Trophoblast cell (in vitro differentiated cells and primary cell): Measurements from ENCODE around the gene ARHGAP4.

Experiments used
- DNase-seq, 2 donors: peaks; one replicate each; pipeline ENCODE4 v3.0.0-alpha.2; 2016
- H2AFZ ChIP-seq: 2 replicates; pipeline ENCODE4 v1.6.1; 2013; ENCODE audit warnings: low read length, moderate library complexity, mild to moderate bottlenecking; ENCODE audit not compliant: insufficient read depth, poor library complexity
- H2AK5ac ChIP-seq: 2 replicates; pipeline ENCODE4 v1.6.1; 2013; ENCODE audit warnings: mild to moderate bottlenecking, low read length
- H2BK120ac ChIP-seq: 2 replicates; pipeline ENCODE4 v1.6.1; 2013; ENCODE audit warnings: low read length, mild to moderate bottlenecking, moderate library complexity; ENCODE audit not compliant: insufficient read depth, poor library complexity
- H2BK12ac ChIP-seq: 2 replicates; pipeline ENCODE4 v1.6.1; 2013; ENCODE audit warnings: mild to moderate bottlenecking, low read length, moderate library complexity
- H2BK5ac ChIP-seq: 2 replicates; pipeline ENCODE4 v1.6.1; 2013; ENCODE audit warnings: low read length, low read depth, moderate library complexity, mild to moderate bottlenecking; ENCODE audit not compliant: poor library complexity
- H3K14ac ChIP-seq: 2 replicates; pipeline ENCODE4 v1.6.1; 2013; ENCODE audit warnings: mild to moderate bottlenecking, low read length
- H3K18ac ChIP-seq: 2 replicates; pipeline ENCODE4 v1.6.1; 2013; ENCODE audit warnings: mild to moderate bottlenecking, low read length
- H3K23ac ChIP-seq: 2 replicates; pipeline ENCODE4 v1.6.1; 2013; ENCODE audit warnings: low read length
- H3K27ac ChIP-seq: 2 replicates; pipeline ENCODE4 v1.5.1; 2013; ENCODE audit warnings: low read depth, mild to moderate bottlenecking, inconsistent platforms, low read length, moderate library complexity
- H3K27me3 ChIP-seq: 2 replicates; pipeline ENCODE4 v1.6.1; 2013; ENCODE audit warnings: inconsistent platforms, mild to moderate bottlenecking, low read length, moderate library complexity; ENCODE audit not compliant: insufficient read depth
- H3K36me3 ChIP-seq, 2 experiments: 1 replicate in 1 of 2; 2 replicates in 1 of 2; pipeline ENCODE4 v1.6.1; 2013; ENCODE audit warnings: low read length in 2 of 2, mild to moderate bottlenecking in 2 of 2, moderate library complexity in 1 of 2; ENCODE audit not compliant: insufficient read depth in 2 of 2, control insufficient read depth in 1 of 2
- H3K4ac ChIP-seq: 2 replicates; pipeline ENCODE4 v1.6.1; 2013; ENCODE audit warnings: low read depth, mild to moderate bottlenecking, low read length, moderate library complexity
- H3K4me1 ChIP-seq, 2 experiments: 1 replicate in 1 of 2; 2 replicates in 1 of 2; pipeline ENCODE4 v1.6.1; 2013; ENCODE audit warnings: low read length in 2 of 2, mild to moderate bottlenecking in 2 of 2, moderate library complexity in 1 of 2; ENCODE audit not compliant: insufficient read depth in 2 of 2, control insufficient read depth in 1 of 2
- H3K4me2 ChIP-seq: 2 replicates; pipeline ENCODE4 v1.6.1; 2013; ENCODE audit warnings: inconsistent platforms, mild to moderate bottlenecking, low read length, moderate library complexity
- H3K4me3 ChIP-seq: 2 replicates; pipeline ENCODE4 v1.5.1; 2013; ENCODE audit warnings: mild to moderate bottlenecking, low read depth, low read length, inconsistent platforms
- H3K79me1 ChIP-seq: one replicate; pipeline ENCODE4 v1.6.1; 2013; ENCODE audit warnings: low read length
- H3K79me2 ChIP-seq: 2 replicates; pipeline ENCODE4 v1.6.1; 2013; ENCODE audit warnings: low read length, mild to moderate bottlenecking; ENCODE audit not compliant: control insufficient read depth, insufficient read depth, poor library complexity
- H3K9ac ChIP-seq: 2 replicates; pipeline ENCODE4 v1.6.1; 2013; ENCODE audit warnings: mild to moderate bottlenecking, low read length
- H3K9me3 ChIP-seq: 2 replicates; pipeline ENCODE4 v1.6.1; 2013; ENCODE audit warnings: low read depth, mild to moderate bottlenecking, control low read depth, inconsistent platforms, low read length; ENCODE audit not compliant: insufficient read depth
- H4K12ac ChIP-seq: 2 replicates; pipeline ENCODE4 v1.6.1; 2013; ENCODE audit warnings: low read depth, mild to moderate bottlenecking, low read length, moderate library complexity
- H4K8ac ChIP-seq: 2 replicates; pipeline ENCODE4 v1.6.1; 2013; ENCODE audit warnings: low read depth, mild to moderate bottlenecking, low read length, moderate library complexity
- H4K91ac ChIP-seq: one replicate; pipeline ENCODE4 v1.6.1; 2013; ENCODE audit warnings: low read depth, mild to moderate bottlenecking, low read length, moderate library complexity
- WGBS: extraction: QIAGEN DNeasy Blood & Tissue Kit; methylation state at CpG from one replicate; pipeline ENCODE4 v1.1.7; 2013; ENCODE audit warnings: missing lambda C conversion rate; ENCODE audit not compliant: insufficient read length, insufficient coverage; ENCODE audit errors: extremely low coverage; 5-methylcytosine and 5-hydroxymethylcytosine counted together

The ARHGAP4 gene

DNA sequence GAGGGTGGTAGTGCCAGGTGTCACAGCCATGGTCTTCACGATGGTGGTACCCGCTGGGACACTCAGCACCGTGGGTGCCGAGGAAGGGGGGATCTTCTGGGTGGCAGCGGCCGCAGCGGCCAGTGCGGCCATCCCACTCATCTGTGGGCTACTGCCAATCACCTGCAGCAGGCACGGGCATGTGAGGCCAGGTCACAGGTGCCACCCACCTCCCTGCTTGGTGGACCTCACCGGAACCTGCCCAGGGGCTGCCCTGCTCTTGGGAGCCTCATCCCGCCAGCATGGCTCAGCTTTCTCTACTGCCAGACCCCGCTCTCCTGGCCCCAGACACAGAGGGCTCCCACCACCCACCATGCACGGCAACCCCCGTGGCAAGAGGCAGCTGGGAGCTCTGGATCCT, 32.5 kb upstream of the ARHGAP4 start:
- no peak overlapping the region for H3K27ac ChIP-seq
- H3K4ac ChIP-seq, result no peak overlapping the region
- H4K12ac ChIP-seq, result no peak overlapping the region
- H3K9ac ChIP-seq, result no peak overlapping the region
- H3K23ac ChIP-seq, result no peak overlapping the region
- no peak overlapping the region for H2AK5ac ChIP-seq
- no peak overlapping the region for H2BK120ac ChIP-seq
- H2BK5ac ChIP-seq, result no peak overlapping the region
- no peak overlapping the region for H4K8ac ChIP-seq
- WGBS, result no CpG with 5 or more reads among the region's 14 CpGs
- H3K14ac ChIP-seq, result no peak overlapping the region
- H3K18ac ChIP-seq, result no peak overlapping the region
- no peak overlapping the region for H3K4me3 ChIP-seq
- no peaks in the 10 kb centered on the region for H3K4me1 ChIP-seq
- no peak for DNase-seq
- H3K9me3 ChIP-seq, result no peaks in the 10 kb centered on the region
- peaks cover 98 to 99% of the 10 kb centered on the region in 2 experiments for H3K36me3 ChIP-seq
- H3K79me2 ChIP-seq, result no peaks in the 10 kb centered on the region
- H2AFZ ChIP-seq, result no peak overlapping the region
- H3K79me1 ChIP-seq, result no peaks in the 10 kb centered on the region
- H3K4me2 ChIP-seq, result no peak overlapping the region
- no peak overlapping the region for H2BK12ac ChIP-seq
- no peak overlapping the region for H4K91ac ChIP-seq
- H3K27me3 ChIP-seq, result no peaks in the 10 kb centered on the region

DNA sequence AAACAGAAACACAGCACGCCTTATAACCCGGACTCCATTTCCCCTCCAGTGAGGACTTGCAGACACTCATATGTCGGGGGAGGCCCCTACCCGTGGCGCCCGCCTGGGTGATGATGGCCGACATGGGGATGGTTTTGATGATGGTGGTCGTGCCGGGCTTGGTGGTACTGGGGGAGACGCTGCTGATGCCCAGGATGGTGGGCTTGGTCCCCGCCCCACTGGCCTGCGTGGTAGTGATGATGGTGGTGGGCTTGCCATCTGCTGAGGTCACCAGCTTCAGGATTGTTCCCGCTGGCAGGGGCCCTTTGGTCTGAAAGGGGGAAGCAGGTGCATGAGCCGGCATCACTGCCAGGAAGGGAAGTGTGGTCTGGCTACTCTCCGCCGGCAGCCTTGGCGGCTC, 31.2 kb upstream of the ARHGAP4 start:
- Histone ChIP-seq H3K9ac (no peak overlapping the region), H3K4me3 (no peak overlapping the region), H3K4me2 (no peak overlapping the region), H3K79me2 (no peaks in the 10 kb centered on the region), H3K79me1 (no peaks in the 10 kb centered on the region), H3K36me3 (peaks cover 98 to 99% of the 10 kb centered on the region in 2 experiments), H4K91ac (no peak overlapping the region), H2BK12ac (no peak overlapping the region), H3K4ac (no peak overlapping the region), H3K27ac (no peak overlapping the region), H3K9me3 (no peaks in the 10 kb centered on the region), H3K18ac (no peak overlapping the region), H2AK5ac (no peak overlapping the region), H3K14ac (no peak overlapping the region), H2BK120ac (no peak overlapping the region), H2BK5ac (no peak overlapping the region), H3K4me1 (no peaks in the 10 kb centered on the region), H3K23ac (no peak overlapping the region), H4K12ac (no peak overlapping the region), H2AFZ (no peak overlapping the region), H4K8ac (no peak overlapping the region), H3K27me3 (no peaks in the 10 kb centered on the region)
- DNase-seq, result no peak
- no CpG with 5 or more reads among the region's 17 CpGs for WGBS

DNA sequence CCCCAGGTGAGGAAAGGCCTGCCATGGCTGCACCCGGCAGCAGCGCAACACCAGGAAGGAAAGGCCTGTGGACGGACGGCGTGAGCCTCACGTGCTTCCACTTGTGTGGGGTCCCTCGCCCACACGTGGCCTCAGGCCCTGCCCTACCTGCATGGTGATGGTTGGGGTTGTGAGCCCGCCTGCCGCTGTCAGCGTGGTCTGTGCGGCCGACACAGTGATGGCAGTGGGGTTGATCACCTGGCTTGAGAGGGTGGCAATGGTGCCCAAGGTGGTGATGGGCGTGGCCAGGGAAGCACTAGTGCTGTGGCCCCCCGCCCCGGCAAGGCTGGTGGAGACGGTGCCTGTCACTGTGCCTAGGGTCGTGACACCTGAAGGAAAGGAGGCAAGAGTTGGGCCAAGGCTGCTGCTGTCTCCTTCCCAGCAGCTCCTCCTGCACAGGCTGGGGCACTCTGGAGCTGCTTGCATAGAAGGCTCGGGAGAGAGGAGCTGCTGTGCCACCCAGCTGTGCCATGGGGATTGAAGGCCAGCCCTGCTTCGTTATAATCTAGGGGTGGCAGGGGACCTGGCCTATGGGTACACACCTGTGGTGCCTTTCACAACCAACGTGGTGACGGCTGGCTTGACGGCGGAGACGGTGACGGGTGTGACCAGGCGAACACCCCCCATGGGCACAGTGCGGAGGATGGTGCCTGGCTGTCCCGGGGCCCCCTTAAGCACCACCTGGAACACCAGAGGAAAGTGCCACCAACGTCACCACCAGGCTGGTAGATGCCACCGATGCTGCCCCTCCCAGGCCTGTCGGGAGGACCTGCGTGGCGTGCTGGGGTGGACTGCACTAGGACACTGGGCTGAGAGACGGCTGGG, 30.2 kb upstream of the ARHGAP4 start:
- H2BK120ac ChIP-seq, result no peak overlapping the region
- H3K4me3 ChIP-seq, result no peak overlapping the region
- H4K8ac ChIP-seq, result no peak overlapping the region
- no peaks in the 10 kb centered on the region for H3K79me1 ChIP-seq
- H4K91ac ChIP-seq, result no peak overlapping the region
- H3K4me2 ChIP-seq, result no peak overlapping the region
- no peaks in the 10 kb centered on the region for H3K9me3 ChIP-seq
- H3K18ac ChIP-seq, result no peak overlapping the region
- WGBS, result no CpG with 5 or more reads among the region's 35 CpGs
- peaks cover 98 to 99% of the 10 kb centered on the region in 2 experiments for H3K36me3 ChIP-seq
- no peak overlapping the region for H2AK5ac ChIP-seq
- no peaks in the 10 kb centered on the region for H3K27me3 ChIP-seq
- no peak overlapping the region for H3K27ac ChIP-seq
- H3K14ac ChIP-seq, result no peak overlapping the region
- H2BK5ac ChIP-seq, result no peak overlapping the region
- no peak overlapping the region for H2AFZ ChIP-seq
- no peaks in the 10 kb centered on the region for H3K4me1 ChIP-seq
- DNase-seq, result no peak
- no peak overlapping the region for H4K12ac ChIP-seq
- H3K79me2 ChIP-seq, result no peaks in the 10 kb centered on the region
- H2BK12ac ChIP-seq, result no peak overlapping the region
- no peak overlapping the region for H3K23ac ChIP-seq
- H3K9ac ChIP-seq, result no peak overlapping the region
- H3K4ac ChIP-seq, result no peak overlapping the region

DNA sequence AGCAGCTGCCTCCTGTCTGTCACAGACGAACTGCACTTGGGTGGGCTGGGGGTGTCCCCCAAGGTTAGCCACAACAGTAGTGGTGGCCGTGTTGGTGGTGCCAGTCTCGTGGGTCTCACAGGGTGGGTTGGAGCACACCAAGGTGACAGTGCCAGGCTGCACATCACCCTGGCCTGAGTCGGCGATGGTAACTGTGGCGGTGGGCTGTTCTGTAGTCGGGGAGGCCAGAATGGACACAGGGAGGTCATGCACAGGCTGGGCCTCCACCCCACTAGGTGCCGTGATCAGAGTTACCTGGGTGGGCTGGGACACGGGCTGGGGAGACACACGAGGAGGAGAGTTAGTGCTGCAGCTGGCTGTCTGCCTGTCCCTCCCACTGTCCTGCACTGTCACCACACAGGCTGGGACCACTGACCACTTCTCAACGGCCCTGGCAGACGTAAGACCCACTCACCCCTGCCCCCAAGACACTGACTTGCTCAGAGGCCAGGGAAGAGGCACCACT, 29.2 kb upstream of the ARHGAP4 start:
- Histone ChIP-seq H3K18ac (no peak overlapping the region), H3K27me3 (no peaks in the 10 kb centered on the region), H3K9me3 (no peaks in the 10 kb centered on the region), H3K4me2 (no peak overlapping the region), H3K14ac (no peak overlapping the region), H3K79me2 (no peaks in the 10 kb centered on the region), H2BK5ac (no peak overlapping the region), H3K9ac (no peak overlapping the region), H3K27ac (no peak overlapping the region), H3K4me1 (no peaks in the 10 kb centered on the region), H4K12ac (no peak overlapping the region), H3K23ac (no peak overlapping the region), H4K91ac (no peak overlapping the region), H4K8ac (no peak overlapping the region), H2AFZ (no peak overlapping the region), H2AK5ac (no peak overlapping the region), H3K36me3 (peaks cover 100% of the 10 kb centered on the region in 2 experiments), H2BK120ac (no peak overlapping the region), H2BK12ac (no peak overlapping the region), H3K79me1 (no peaks in the 10 kb centered on the region), H3K4me3 (no peak overlapping the region), H3K4ac (no peak overlapping the region)
- no peak for DNase-seq
- no CpG with 5 or more reads among the region's 12 CpGs for WGBS
